ENCODE results near the gene SEPTIN2. TPM values are rescaled to one million over a fixed set of nuclear protein-coding genes. Genes with fewer than 3 reads are reported as not detected.
"Not testable (repeated sequence)": the region's sequence is repeated elsewhere in the genome, so short reads cannot be mapped to it uniquely, and the experiment has no call there.

Gene SEPTIN2
- total RNA-seq, 3 donors from 2014 or later (not counting 1 experiment from before 2014, with no cell fraction given): 275 to 315 (median 275) TPM

DNA sequence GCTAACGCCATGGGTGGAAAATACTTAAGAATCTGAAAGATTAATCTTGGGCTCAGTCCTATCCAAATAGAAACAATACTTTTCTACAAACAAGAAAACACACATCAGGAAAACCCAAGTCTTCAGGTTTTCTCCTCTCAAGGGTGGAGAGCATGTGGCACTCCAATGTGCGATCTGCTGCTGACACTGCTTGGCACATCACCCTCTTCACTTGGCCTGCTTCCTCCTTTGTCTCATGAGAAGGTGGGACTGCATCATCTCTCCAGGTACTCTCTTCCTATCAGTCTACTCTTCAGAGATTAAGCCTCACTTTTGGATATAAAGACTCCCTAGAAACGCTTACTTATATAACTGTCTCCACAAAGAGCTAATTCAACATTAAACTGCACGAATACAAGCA, 26.7 kb upstream of the SEPTIN2 start:
- no peak overlapping the region for H3K4me3 Mint-ChIP-seq
- H3K4me1 Mint-ChIP-seq: peaks cover 52 to 57% of the 10 kb centered on the region in 2 donors
- DNase-seq (no peak), ATAC-seq (no peak)
- no peak for TF ChIP-seq CTCF (IDR thresholded peaks at IDR 0.05)
- H3K27ac Mint-ChIP-seq: peak overlapping the region; percentile 6 to 27
- no peaks in the 10 kb centered on the region for H3K27me3 Mint-ChIP-seq (ENCODE audit: low read depth in 2 of 2)
- no peaks in the 10 kb centered on the region for H3K9me3 Mint-ChIP-seq
- H3K36me3 Mint-ChIP-seq: no peaks in the 10 kb centered on the region
- WGBS (ENCODE audit: insufficient coverage): 89% methylated on average over 3 of the region's 4 CpGs
- Histone ChIP-seq H3K27ac (ENCODE audit: low read length) (no peak overlapping the region), H3K4me1 (ENCODE audit: control insufficient read depth, insufficient read depth, low read length) (no peaks in the 10 kb centered on the region), H3K4me3 (ENCODE audit: low read length) (no peak overlapping the region), H3K27me3 (ENCODE audit: control insufficient read depth, insufficient read depth, low read length) (no peaks in the 10 kb centered on the region), H3K9me3 (ENCODE audit: control insufficient read depth, insufficient read depth, low read length) (no peaks in the 10 kb centered on the region), H3K36me3 (ENCODE audit: control insufficient read depth, insufficient read depth, low read length) (no peaks in the 10 kb centered on the region)
- intact Hi-C loops (cut with micrococcal nuclease): no loop called here

GRCh38 chr2:241289597-241289996, 26.1 kb upstream of the SEPTIN2 start:
- WGBS (ENCODE audit: insufficient coverage): 64% methylated on average over 3 of the region's 3 CpGs

GRCh38 chr2:241291153-241291552, 24.6 kb upstream of the SEPTIN2 start:
- Histone ChIP-seq H3K36me3 (ENCODE audit: control insufficient read depth, insufficient read depth, low read length) (no peaks in the 10 kb centered on the region), H3K4me1 (ENCODE audit: control insufficient read depth, insufficient read depth, low read length) (no peaks in the 10 kb centered on the region), H3K4me3 (ENCODE audit: low read length) (no peak overlapping the region), H3K9me3 (ENCODE audit: control insufficient read depth, insufficient read depth, low read length) (no peaks in the 10 kb centered on the region), H3K27me3 (ENCODE audit: control insufficient read depth, insufficient read depth, low read length) (no peaks in the 10 kb centered on the region), H3K27ac (ENCODE audit: low read length) (no peak overlapping the region)
- Mint-ChIP-seq H3K4me1 (peaks cover 50 to 62% of the 10 kb centered on the region in 2 donors), H3K36me3 (no peaks in the 10 kb centered on the region), H3K27me3 (ENCODE audit: low read depth in 2 of 2) (no peaks in the 10 kb centered on the region), H3K27ac (peak overlapping the region in 1 of 2 donors; percentile 42), H3K4me3 (no peak overlapping the region), H3K9me3 (no peaks in the 10 kb centered on the region)
- intact Hi-C loops (cut with micrococcal nuclease): no loop called here
- TF ChIP-seq CTCF (IDR thresholded peaks at IDR 0.05): no peak
- WGBS (ENCODE audit: insufficient coverage): 92% methylated on average over 4 of the region's 6 CpGs
- DNase-seq: no peak
- no peak for ATAC-seq

More at GRCh38 chr2:241289597-241289996, 26.1 kb upstream of the SEPTIN2 start:
- TF ChIP-seq CTCF (IDR thresholded peaks at IDR 0.05): no peak
- Histone ChIP-seq H3K9me3 (ENCODE audit: control insufficient read depth, insufficient read depth, low read length) (no peaks in the 10 kb centered on the region), H3K36me3 (ENCODE audit: control insufficient read depth, insufficient read depth, low read length) (no peaks in the 10 kb centered on the region), H3K27ac (ENCODE audit: low read length) (no peak overlapping the region), H3K4me1 (ENCODE audit: control insufficient read depth, insufficient read depth, low read length) (no peaks in the 10 kb centered on the region), H3K27me3 (ENCODE audit: control insufficient read depth, insufficient read depth, low read length) (no peaks in the 10 kb centered on the region), H3K4me3 (ENCODE audit: low read length) (no peak overlapping the region)
- DNase-seq: no peak
- ATAC-seq: no peak
- Mint-ChIP-seq H3K9me3 (no peaks in the 10 kb centered on the region), H3K36me3 (no peaks in the 10 kb centered on the region), H3K4me3 (no peak overlapping the region), H3K4me1 (peaks cover 51 to 52% of the 10 kb centered on the region in 2 donors), H3K27ac (peak overlapping the region; percentile 6 to 27), H3K27me3 (ENCODE audit: low read depth in 2 of 2) (no peaks in the 10 kb centered on the region)
- intact Hi-C loops (cut with micrococcal nuclease): no loop called here

GRCh38 chr2:241291977-241292376, 23.7 kb upstream of the SEPTIN2 start:
- no peaks in the 10 kb centered on the region for H3K4me1 ChIP-seq (ENCODE audit: control insufficient read depth, insufficient read depth, low read length)
- H3K36me3 Mint-ChIP-seq: no peaks in the 10 kb centered on the region
- H3K27me3 ChIP-seq (ENCODE audit: control insufficient read depth, insufficient read depth, low read length): no peaks in the 10 kb centered on the region
- no peak overlapping the region for H3K27ac ChIP-seq (ENCODE audit: low read length)
- 90% methylated on average over 6 of the region's 6 CpGs for WGBS (ENCODE audit: insufficient coverage)
- no peak overlapping the region for H3K4me3 ChIP-seq (ENCODE audit: low read length)
- no peak overlapping the region for H3K4me3 Mint-ChIP-seq
- DNase-seq (no peak), ATAC-seq (no peak)
- no peaks in the 10 kb centered on the region for H3K27me3 Mint-ChIP-seq (ENCODE audit: low read depth in 2 of 2)
- no peaks in the 10 kb centered on the region for H3K9me3 Mint-ChIP-seq
- H3K27ac Mint-ChIP-seq: peak overlapping the region in 1 of 2 donors; percentile 42
- peaks cover 3% of the 10 kb centered on the region for H3K36me3 ChIP-seq (ENCODE audit: control insufficient read depth, insufficient read depth, low read length)
- intact Hi-C loops (cut with micrococcal nuclease): no loop called here
- no peaks in the 10 kb centered on the region for H3K9me3 ChIP-seq (ENCODE audit: control insufficient read depth, insufficient read depth, low read length)
- H3K4me1 Mint-ChIP-seq: peaks cover 52 to 70% of the 10 kb centered on the region in 2 donors
- TF ChIP-seq CTCF (IDR thresholded peaks at IDR 0.05): no peak

DNA sequence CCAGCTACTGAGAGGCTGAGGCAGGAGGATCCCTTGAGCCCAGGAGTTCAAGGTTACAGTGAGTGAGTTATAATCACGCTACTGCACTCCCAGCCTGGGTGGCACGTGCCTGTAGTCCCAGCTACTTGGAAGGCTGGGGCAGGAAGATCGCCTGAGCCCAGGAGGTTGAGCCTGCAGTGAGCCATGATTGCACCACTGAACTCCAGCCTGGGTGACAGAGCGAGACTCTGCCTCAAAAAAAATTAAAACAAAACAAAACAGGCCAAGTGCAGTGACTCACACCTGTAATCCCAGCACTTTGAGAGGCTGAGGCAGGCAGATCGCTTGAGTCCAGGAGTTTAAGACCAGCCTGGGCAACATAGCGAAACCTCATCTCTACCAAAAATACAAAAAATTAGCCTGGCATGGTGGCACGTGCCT, 22.3 kb upstream of the SEPTIN2 start:
- H3K4me3 ChIP-seq (ENCODE audit: low read length); ATAC-seq; H3K9me3 ChIP-seq (ENCODE audit: control insufficient read depth, insufficient read depth, low read length); H3K27me3 Mint-ChIP-seq (ENCODE audit: low read depth in 2 of 2); H3K27me3 ChIP-seq (ENCODE audit: control insufficient read depth, insufficient read depth, low read length); intact Hi-C loops (cut with micrococcal nuclease); DNase-seq; H3K4me3 Mint-ChIP-seq; H3K4me1 ChIP-seq (ENCODE audit: control insufficient read depth, insufficient read depth, low read length); H3K27ac ChIP-seq (ENCODE audit: low read length); H3K36me3 ChIP-seq (ENCODE audit: control insufficient read depth, insufficient read depth, low read length); H3K27ac Mint-ChIP-seq; H3K36me3 Mint-ChIP-seq; H3K9me3 Mint-ChIP-seq: not testable (repeated sequence)
- WGBS (ENCODE audit: insufficient coverage): 96% methylated on average over 7 of the region's 7 CpGs
- H3K4me1 Mint-ChIP-seq: peaks cover 52 to 70% of the 10 kb centered on the region in 2 donors
